Activated T-helper 1 cell treated with anti-CD3 and anti-CD28 coated beads, Interleukin-12 subunit alpha, Interleukin-12 subunit beta, Interleukin-2, Interleukin-4 antibody, amounts not matched to agents 30 ng/mL and 10 ng/mL and 1 ng/mL, durations not matched to agents 14 hours and 24 hours and 36 hours (primary cell): ENCODE results near the gene FDXR. TPM values are rescaled to one million over a fixed set of nuclear protein-coding genes. Genes with fewer than 3 reads are reported as not detected.

ENCODE experiments used
- DNase-seq: peaks from one replicate; pipeline ENCODE4 v3.0.0; 2021; ENCODE audit warnings: low spot score
- H3K27ac Mint-ChIP-seq: one replicate; pipeline ENCODE4 v1.8.0; 2021; ENCODE audit warnings: mild to moderate bottlenecking, mixed read lengths
- H3K27me3 Mint-ChIP-seq: one replicate; pipeline ENCODE4 v1.8.0; 2022; ENCODE audit warnings: mild to moderate bottlenecking, moderate library complexity, mixed read lengths; ENCODE audit not compliant: insufficient read depth
- H3K36me3 Mint-ChIP-seq: one replicate; pipeline ENCODE4 v1.8.0; 2021; ENCODE audit warnings: low read depth, mixed read lengths
- H3K4me1 Mint-ChIP-seq: one replicate; pipeline ENCODE4 v1.8.0; 2021; ENCODE audit warnings: low read depth, mixed read lengths
- H3K4me3 Mint-ChIP-seq: one replicate; pipeline ENCODE4 v1.8.0; 2021; ENCODE audit warnings: mild to moderate bottlenecking, moderate library complexity, mixed read lengths
- H3K9me3 Mint-ChIP-seq: one replicate; pipeline ENCODE4 v1.8.0; 2021; ENCODE audit warnings: mixed read lengths
- intact Hi-C: fragments of 100-400 bp; cut with micrococcal nuclease; formaldehyde crosslinking; loops from one replicate; pipeline ENCODE4 v1.15.1; 2024
- total RNA-seq: library from RNA; stranded (reverse); gene quantifications from 2 replicates; pipeline ENCODE4 v1.2.3, GENCODE V29; 2022

The FDXR gene
- total RNA-seq, 1 donor from 2014 or later: 21.5 TPM

GRCh38 chr17:74864297-74864865, 8.4 kb downstream of the FDXR start:
- no peak for DNase-seq
- intact Hi-C loops: no loop called here
- Mint-ChIP-seq H3K4me3 (no peak overlapping the region), H3K27ac (no peak overlapping the region), H3K27me3 (peaks cover 15% of the 10 kb centered on the region), H3K4me1 (peaks cover 8% of the 10 kb centered on the region), H3K9me3 (no peaks in the 10 kb centered on the region), H3K36me3 (peaks cover 10% of the 10 kb centered on the region)

GRCh38 chr17:74863420-74864296, 9.1 kb downstream of the FDXR start:
- peaks cover 10% of the 10 kb centered on the region for H3K36me3 Mint-ChIP-seq
- intact Hi-C loops: no loop called here
- no peaks in the 10 kb centered on the region for H3K9me3 Mint-ChIP-seq
- H3K27me3 Mint-ChIP-seq: peaks cover 22% of the 10 kb centered on the region
- no peak overlapping the region for H3K27ac Mint-ChIP-seq
- H3K4me3 Mint-ChIP-seq: no peak overlapping the region
- DNase-seq: no peak
- H3K4me1 Mint-ChIP-seq: peaks cover 12% of the 10 kb centered on the region

- H3K4me3 Mint-ChIP-seq: no peak overlapping the region
- H3K9me3 Mint-ChIP-seq: no peaks in the 10 kb centered on the region
- H3K27me3 Mint-ChIP-seq: peaks cover 26% of the 10 kb centered on the region
- no peak for DNase-seq
- intact Hi-C loops: loop anchor here (1.0 kb wide), 1 partner anchor 119 kb away; no protein-coding TSS in a partner anchor
- H3K36me3 Mint-ChIP-seq: peaks cover 10% of the 10 kb centered on the region
- H3K27ac Mint-ChIP-seq: no peak overlapping the region
- H3K4me1 Mint-ChIP-seq: peaks cover 12% of the 10 kb centered on the region
These were observed 9.9 kb downstream of the FDXR start for GRCh38 chr17:74862919-74863318.

GRCh38 chr17:74862108-74862901, 10.5 kb downstream of the FDXR start:
- intact Hi-C loops: loop anchor here (1.0 kb wide), 1 partner anchor 118 kb away; no protein-coding TSS in a partner anchor
- no peaks in the 10 kb centered on the region for H3K9me3 Mint-ChIP-seq

GRCh38 chr17:74861662-74862107, 11.1 kb downstream of the FDXR start:
- intact Hi-C loops: loop anchor here (1.0 kb wide), 1 partner anchor 117 kb away; no protein-coding TSS in a partner anchor

More at GRCh38 chr17:74862108-74862901, 10.5 kb downstream of the FDXR start:
- H3K36me3 Mint-ChIP-seq: peaks cover 10% of the 10 kb centered on the region
- peaks cover 32% of the 10 kb centered on the region for H3K27me3 Mint-ChIP-seq
- H3K4me3 Mint-ChIP-seq: no peak overlapping the region
- no peak overlapping the region for H3K27ac Mint-ChIP-seq
- DNase-seq: peak; percentile 54
- H3K4me1 Mint-ChIP-seq: peaks cover 12% of the 10 kb centered on the region

GRCh38 chr17:74860872-74861661, 11.7 kb downstream of the FDXR start:
- H3K9me3 Mint-ChIP-seq: no peaks in the 10 kb centered on the region
- peaks cover 12% of the 10 kb centered on the region for H3K4me1 Mint-ChIP-seq
- H3K27ac Mint-ChIP-seq: no peak overlapping the region
- no peak for DNase-seq
- H3K36me3 Mint-ChIP-seq: peaks cover 10% of the 10 kb centered on the region
- no peak overlapping the region for H3K4me3 Mint-ChIP-seq
- intact Hi-C loops: no loop called here
- peaks cover 40% of the 10 kb centered on the region for H3K27me3 Mint-ChIP-seq

More at GRCh38 chr17:74861662-74862107, 11.1 kb downstream of the FDXR start:
- Mint-ChIP-seq H3K4me1 (peaks cover 12% of the 10 kb centered on the region), H3K27me3 (peaks cover 38% of the 10 kb centered on the region), H3K9me3 (no peaks in the 10 kb centered on the region), H3K36me3 (peaks cover 10% of the 10 kb centered on the region), H3K27ac (no peak overlapping the region), H3K4me3 (no peak overlapping the region)
- DNase-seq: no peak

- H3K27ac Mint-ChIP-seq: no peak overlapping the region
- H3K36me3 Mint-ChIP-seq: peaks cover 10% of the 10 kb centered on the region
- peaks cover 12% of the 10 kb centered on the region for H3K4me1 Mint-ChIP-seq
- no peaks in the 10 kb centered on the region for H3K9me3 Mint-ChIP-seq
- H3K4me3 Mint-ChIP-seq: peak overlapping the region; percentile 22
- DNase-seq: no peak
- intact Hi-C loops: no loop called here
- peaks cover 40% of the 10 kb centered on the region for H3K27me3 Mint-ChIP-seq
These were observed 12.4 kb downstream of the FDXR start for GRCh38 chr17:74860229-74860871.

- DNase-seq: peak; percentile 23
- H3K36me3 Mint-ChIP-seq: peaks cover 7% of the 10 kb centered on the region
- intact Hi-C loops: no loop called here
- peaks cover 45% of the 10 kb centered on the region for H3K27me3 Mint-ChIP-seq
- peak within 1 kb of the TSS; percentile 22 for H3K4me3 Mint-ChIP-seq
- H3K9me3 Mint-ChIP-seq: no peaks in the 10 kb centered on the region
- peaks cover 5% of the 10 kb centered on the region for H3K4me1 Mint-ChIP-seq
- H3K27ac Mint-ChIP-seq: no peak within 1 kb of the TSS
These were observed 13.2 kb downstream of the FDXR start, which contains the start of gene GRIN2C for GRCh38 chr17:74859459-74860228. Gene GRIN2C (minus strand): TSS chr17:74859885. CDS start chr17:74855092, 4,793 bp downstream.

- peaks cover 45% of the 10 kb centered on the region for H3K27me3 Mint-ChIP-seq
- no peaks in the 10 kb centered on the region for H3K9me3 Mint-ChIP-seq
- no peak overlapping the region for H3K4me3 Mint-ChIP-seq
These were observed 13.9 kb downstream of the FDXR start for GRCh38 chr17:74858672-74859458.

GRCh38 chr17:74857191-74857590, 15.6 kb downstream of the FDXR start:
- intact Hi-C loops: no loop called here
- no peak for DNase-seq
- H3K27ac Mint-ChIP-seq: no peak overlapping the region
- H3K9me3 Mint-ChIP-seq: no peaks in the 10 kb centered on the region
- H3K27me3 Mint-ChIP-seq: peaks cover 40% of the 10 kb centered on the region
- no peak overlapping the region for H3K4me3 Mint-ChIP-seq
- peaks cover 15% of the 10 kb centered on the region for H3K4me1 Mint-ChIP-seq
- H3K36me3 Mint-ChIP-seq: peaks cover 3% of the 10 kb centered on the region

More at GRCh38 chr17:74858672-74859458, 13.9 kb downstream of the FDXR start:
- H3K27ac Mint-ChIP-seq: no peak overlapping the region
- intact Hi-C loops: no loop called here
- peaks cover 4% of the 10 kb centered on the region for H3K4me1 Mint-ChIP-seq
- DNase-seq: no peak
- H3K36me3 Mint-ChIP-seq: peaks cover 7% of the 10 kb centered on the region
